ENCODE measurements around the gene ADAMTS9.

The ADAMTS9 gene

DNA sequence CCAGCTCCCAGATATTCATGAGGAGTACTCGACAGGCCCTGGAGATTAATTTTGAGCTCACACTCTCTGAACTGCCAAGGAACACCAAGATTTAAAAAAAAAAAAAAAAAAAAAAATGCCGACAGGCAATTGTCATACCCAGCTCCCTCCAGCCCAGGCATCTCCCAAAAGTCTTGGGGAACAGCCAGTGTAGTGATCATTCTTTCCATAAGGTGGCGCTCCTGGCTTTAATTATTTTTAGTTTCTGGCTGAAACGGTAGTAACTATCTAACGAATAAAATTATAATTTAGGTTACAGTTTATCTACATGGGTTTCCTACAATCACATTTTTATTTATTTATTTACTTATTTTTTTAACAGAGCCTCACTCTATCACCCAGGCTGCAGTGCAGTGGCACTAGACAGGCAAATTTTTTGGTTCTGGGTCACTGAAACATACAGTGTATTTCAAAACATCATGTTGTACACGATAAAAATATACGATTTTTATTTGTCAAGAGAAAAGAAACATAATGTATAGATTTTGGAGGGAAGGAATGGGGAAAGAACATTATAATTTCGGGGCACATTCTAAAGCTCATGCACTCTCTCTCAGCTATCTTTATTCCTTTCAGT is 157.3 kb downstream of the ADAMTS9 start:
- no peak for DNase-seq

- DNase-seq: no peak
Observed at GRCh38 chr3:64523324-64523723, 164.5 kb downstream of the ADAMTS9 start.

GRCh38 chr3:64520334-64520733 is 167.5 kb downstream of the ADAMTS9 start:
- DNase-seq: no peak

DNA sequence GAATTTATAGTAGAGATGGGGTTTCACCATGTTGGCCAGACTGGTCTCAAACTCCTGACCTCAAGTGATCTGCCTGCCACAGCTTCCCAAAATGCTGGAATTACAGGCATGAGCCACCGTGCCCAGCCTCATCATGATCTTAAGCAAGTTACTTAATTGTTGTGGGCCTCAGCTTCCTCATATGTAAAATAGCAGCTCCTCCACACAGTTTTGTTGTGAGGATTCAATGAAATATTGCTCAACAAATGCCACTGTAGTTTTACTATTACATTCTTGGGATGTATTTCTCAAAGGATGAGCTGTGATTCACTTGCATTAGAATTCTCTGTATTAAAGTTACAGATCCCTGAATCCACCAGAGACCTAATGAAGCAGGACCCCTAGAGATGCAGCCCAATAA is 168.8 kb downstream of the ADAMTS9 start:
- no peak for DNase-seq

DNA sequence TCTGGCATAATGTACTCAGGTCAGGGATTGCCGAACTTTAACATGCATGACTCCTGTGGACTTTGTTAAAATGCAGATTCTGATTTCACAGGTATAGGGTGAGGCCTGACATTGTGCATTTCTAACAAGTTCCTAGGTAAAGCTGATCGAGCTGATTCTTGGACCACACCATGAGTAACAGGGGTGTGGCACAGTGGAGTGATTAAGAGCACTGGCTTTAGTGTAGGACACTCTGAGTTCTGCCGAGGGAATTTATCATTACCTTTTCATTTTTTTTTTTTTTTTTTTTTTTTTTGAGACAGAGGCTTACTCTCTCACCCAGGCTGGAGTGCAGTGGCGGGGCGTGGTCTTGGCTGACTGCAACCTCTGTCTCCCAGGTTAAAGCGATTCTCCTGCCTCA is 169.3 kb downstream of the ADAMTS9 start:
- DNase-seq: no peak

DNA sequence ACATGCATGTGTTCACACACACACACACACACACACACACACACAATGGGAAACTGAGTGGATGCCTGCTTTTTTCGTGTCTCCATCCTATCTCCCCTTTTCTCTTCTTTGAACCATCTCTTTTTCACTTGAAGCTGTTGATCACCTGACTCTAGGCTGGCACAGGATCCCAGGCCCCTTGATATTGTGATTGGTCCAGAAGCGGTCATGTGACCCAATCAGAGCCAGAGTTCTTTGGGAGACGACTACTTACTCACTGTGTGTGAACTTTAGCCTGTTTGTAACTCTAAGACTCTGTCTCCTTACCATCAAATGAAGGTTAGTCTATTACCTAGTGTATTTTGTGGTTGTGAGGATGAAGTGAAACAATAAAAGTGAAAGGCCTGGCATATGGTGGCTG is 172.9 kb downstream of the ADAMTS9 start:
- DNase-seq: no peak

GRCh38 chr3:64509206-64509605 is 178.6 kb downstream of the ADAMTS9 start:
- DNase-seq: no peak

DNA sequence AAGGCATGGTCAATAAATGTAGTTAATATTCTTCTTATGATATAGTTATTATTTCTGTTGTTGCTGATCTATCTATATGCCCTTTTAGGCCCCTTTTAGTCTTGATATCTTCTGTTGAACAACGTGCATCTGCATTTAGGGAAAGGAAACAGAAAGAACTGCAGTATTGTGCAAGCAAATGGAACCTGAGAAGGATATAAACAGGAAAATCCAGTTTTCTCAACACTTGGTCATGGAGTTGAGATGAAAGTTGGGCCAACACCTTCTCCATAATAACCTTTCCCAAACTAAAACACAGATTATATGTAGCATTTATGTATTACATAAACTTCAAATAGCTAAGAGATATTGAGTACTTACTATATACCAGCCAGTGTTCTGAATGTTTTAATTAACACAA is 179.7 kb downstream of the ADAMTS9 start:
- no peak for DNase-seq

- no peak for DNase-seq
Observed at GRCh38 chr3:64506255-64506654, 181.5 kb downstream of the ADAMTS9 start.

DNA sequence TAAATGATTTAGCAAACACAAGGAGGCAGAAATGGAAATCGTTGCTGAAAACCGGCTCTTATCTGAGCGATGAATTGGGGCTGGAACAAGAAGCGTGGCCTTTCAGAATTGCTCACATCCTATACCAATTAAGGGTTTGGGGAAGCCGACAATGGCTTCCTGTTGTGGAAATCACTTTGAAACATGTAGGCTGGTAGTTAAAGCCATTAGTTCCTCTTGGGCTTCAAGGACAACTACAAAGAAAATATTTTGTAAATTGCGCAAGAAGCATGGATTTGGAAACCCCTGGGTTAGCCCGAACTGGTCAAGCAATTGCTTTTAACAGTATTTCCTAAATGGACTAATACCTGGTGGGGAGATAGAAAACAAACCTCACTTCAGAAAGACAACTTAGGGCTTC is 182.4 kb downstream of the ADAMTS9 start:
- no peak for DNase-seq

- no peak for DNase-seq
Observed at GRCh38 chr3:64502284-64502683, 185.5 kb downstream of the ADAMTS9 start.

DNA sequence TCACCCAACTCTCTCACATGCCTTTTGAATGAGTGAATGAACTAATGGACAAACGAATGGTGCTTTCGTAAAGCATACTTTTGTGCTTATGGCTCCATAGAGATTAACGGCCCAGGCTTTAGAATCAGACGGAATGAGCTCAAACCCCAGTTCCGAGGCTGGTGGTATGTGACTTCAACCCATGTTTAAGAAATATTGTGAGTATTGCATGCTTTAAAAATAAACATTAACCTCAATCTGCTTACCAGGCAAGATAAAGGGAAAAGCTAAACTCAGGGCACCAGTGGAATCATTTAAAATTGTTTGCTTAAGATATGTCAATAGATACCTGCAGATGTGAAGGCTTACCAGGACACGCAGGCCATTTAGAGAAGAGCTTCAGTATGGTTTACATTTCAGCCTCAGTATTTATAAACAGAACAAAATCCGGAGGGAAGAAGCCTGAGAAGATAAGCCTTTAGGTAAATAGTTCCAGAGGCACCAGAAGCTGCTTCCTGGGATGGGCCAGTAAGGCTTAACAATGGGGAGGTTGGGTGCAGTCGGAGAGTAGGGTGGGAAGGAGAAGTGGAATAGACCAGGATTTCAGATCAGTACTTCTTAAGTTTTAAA is 186.4 kb downstream of the ADAMTS9 start:
- DNase-seq: no peak

DNA sequence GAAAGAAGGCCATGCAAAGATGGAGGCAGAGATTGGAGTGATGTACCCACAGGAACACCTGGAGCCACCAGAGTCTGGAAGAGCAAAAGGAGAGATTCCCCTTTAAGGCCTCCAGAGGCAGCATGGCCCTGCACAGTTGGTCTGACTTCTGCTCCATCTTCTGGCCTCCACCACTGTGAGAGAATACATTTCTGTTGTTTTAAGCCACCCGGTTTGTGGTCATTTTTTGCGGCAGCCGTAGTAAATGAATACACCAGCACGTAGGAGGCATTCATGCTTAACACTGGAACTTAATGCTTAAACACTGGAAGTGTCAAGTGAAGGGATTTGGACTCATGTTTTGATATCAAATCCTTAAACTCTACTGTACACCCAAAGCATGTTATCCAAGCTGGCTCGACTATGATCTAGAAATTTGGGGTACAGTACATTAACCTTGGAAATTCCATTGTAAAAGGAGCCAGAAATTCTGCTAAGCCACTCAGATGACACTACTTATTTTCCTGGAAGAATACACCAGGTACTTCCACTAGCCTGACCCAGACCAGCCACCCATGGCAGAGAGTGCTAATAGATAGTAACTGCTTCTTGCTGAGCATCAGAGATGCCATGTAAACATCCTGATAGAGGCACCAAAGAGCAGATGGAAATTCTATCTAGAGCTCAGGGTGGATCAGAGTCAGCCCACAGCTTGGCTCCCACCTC is 190.9 kb downstream of the ADAMTS9 start:
- DNase-seq: no peak

DNA sequence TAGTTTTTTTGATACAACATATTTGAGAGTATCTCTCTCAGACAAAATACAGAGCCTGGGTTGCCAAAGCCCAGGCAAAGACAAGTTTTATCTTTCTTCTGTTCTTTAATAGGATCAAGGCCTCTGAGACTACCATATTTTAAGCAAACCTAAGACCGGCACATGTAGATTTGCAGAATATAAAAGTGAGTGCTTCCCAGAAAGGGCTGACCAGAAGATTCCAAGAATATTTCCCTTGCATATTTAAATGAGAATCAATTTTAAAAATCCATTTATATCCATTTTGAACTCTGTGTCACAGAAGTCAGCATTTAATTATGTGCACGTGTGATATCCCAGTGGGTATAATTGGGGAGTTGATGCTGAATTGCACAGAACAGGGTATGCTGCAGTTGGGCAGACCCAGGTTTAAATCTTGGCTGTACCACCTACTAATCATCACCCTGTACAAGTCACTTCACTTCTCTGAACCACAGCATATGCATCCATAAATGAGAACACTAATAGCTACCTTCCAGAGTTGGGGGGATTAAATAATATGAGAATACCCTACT is 191.9 kb downstream of the ADAMTS9 start:
- no peak for DNase-seq

- no peak for DNase-seq
Observed at GRCh38 chr3:64495121-64495780, 192.5 kb downstream of the ADAMTS9 start.

GRCh38 chr3:64494526-64494925 is 193.3 kb downstream of the ADAMTS9 start:
- DNase-seq: no peak

GRCh38 chr3:64493149-64493548 is 194.7 kb downstream of the ADAMTS9 start:
- DNase-seq: no peak

DNA sequence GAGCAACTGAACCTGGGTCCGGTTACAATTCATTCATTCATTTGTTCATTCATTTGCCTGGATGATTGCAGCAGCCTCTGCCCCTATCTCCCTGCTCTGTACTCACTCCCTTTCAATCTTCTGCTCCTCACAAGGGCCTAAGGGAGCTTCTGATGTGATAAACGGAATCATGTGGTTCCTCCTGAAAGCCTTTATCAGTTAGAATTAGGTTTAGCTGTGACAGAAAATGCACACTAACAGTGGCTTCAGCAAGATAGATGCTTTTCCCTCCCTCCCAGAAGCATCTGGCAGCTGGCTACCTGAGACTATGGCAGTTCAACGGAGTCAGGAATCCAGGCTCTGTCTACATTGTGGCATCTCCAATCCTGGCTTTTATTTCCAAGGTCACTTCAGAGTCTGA is 196.0 kb downstream of the ADAMTS9 start:
- DNase-seq: no peak

GRCh38 chr3:64490180-64490724 is 197.5 kb downstream of the ADAMTS9 start:
- DNase-seq: no peak

DNA sequence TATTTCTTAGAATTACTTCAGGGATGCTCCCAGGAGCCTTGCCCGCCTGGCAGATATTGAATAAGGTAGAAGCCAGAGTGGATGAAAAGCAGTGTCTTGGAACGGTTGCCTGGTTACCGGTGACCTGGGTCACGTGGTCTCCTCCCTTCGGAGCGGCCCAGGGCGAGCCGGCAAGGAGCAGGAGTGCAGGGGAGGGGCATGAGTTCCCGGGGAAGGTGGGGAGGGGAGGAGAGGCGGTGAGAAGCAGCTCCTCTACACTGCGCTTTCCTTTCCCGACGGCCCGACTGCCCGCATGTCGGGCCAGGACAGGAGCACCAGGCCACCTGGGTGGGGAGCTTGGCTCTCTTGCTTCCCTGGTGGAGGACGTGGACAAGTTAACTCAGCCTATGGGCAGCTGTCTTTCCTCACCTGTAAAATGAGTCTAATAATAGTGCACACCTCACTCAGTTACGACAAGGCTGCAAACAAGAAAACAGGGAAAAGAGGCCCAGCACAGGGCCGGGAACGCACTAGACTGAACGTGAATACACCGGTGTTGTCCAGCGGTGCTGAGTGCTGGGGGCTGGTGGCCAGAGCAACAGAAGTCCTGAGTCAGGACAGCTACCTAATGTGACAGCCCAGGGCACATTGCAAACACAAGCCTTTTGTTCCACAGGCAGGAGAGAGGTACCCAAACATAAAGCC is 198.3 kb downstream of the ADAMTS9 start:
- no peak for DNase-seq

- DNase-seq: no peak
Observed at GRCh38 chr3:64488939-64489338, 198.9 kb downstream of the ADAMTS9 start.

- DNase-seq: peak; percentile 61
Observed at GRCh38 chr3:64484289-64484992, 203.4 kb downstream of the ADAMTS9 start.

Data from activated naive CD4-positive, alpha-beta T cell treated with Interleukin-2 at 50 U/mL for 16 hours (primary cell).